ENCODE measurements around the gene TPSD1. TPM values are rescaled to one million over a fixed set of nuclear protein-coding genes. Genes with fewer than 3 reads are reported as not detected.

TPSD1 gene
- polyA plus RNA-seq, 1 of the 3 experiments (the other 2 are of a cell fraction) = not detected

- H3K79me2 ChIP-seq (ENCODE audit: insufficient read depth) = no peaks in the 10 kb centered on the region
- no peaks in the 10 kb centered on the region for H3K9me2 ChIP-seq
- H3K4me2 ChIP-seq = no peak overlapping the region
- POLR2A ChIA-PET = no interaction called here
- no peak overlapping the region for H3K27ac ChIP-seq (ENCODE audit: low read depth in 2 of 2, low read length in 1 of 2)
- H3K9ac ChIP-seq = no peak overlapping the region
- no peak overlapping the region for H3K4me3 ChIP-seq (ENCODE audit: low read depth in 2 of 2, low read length in 1 of 2)
- CTCF ChIA-PET = no interaction called here
- no peaks in the 10 kb centered on the region for H3K9me3 ChIP-seq
- no peaks in the 10 kb centered on the region for H3K36me3 ChIP-seq (replicated peaks in 1 of 2; ENCODE audit: control insufficient read depth in 1 of 2, insufficient read depth in 2 of 2, low read length in 1 of 2)
- 8% methylated on average over 2 of the region's 12 CpGs for WGBS (ENCODE audit: low lambda C conversion rate)
- no peak overlapping the region for H2AFZ ChIP-seq (ENCODE audit: low read depth)
- peaks cover 57% of the 10 kb centered on the region for H3K27me3 ChIP-seq (ENCODE audit: insufficient read depth)
- H3K4me1 ChIP-seq (ENCODE audit: control insufficient read depth in 1 of 2, insufficient read depth in 2 of 2, low read depth in 1 of 2, low read length in 1 of 2) = peaks cover 0 to 2% of the 10 kb centered on the region in 2 experiments; a peak in 1 of 4 replicates
- TF ChIP-seq FOSL2 (IDR thresholded peaks at IDR 0.05; ENCODE audit: borderline replicate concordance, low read depth) = no peak
- TF ChIP-seq TEAD4 (IDR thresholded peaks at IDR 0.05; ENCODE audit: borderline replicate concordance, insufficient read depth) = no peak
- no peak for TF ChIP-seq MEF2A (IDR thresholded peaks at IDR 0.05; ENCODE audit: borderline replicate concordance, low read depth)
- TF ChIP-seq REST (IDR thresholded peaks at IDR 0.05; ENCODE audit: low read depth, low read length) = no peak
- TF ChIP-seq, protein P1, sequence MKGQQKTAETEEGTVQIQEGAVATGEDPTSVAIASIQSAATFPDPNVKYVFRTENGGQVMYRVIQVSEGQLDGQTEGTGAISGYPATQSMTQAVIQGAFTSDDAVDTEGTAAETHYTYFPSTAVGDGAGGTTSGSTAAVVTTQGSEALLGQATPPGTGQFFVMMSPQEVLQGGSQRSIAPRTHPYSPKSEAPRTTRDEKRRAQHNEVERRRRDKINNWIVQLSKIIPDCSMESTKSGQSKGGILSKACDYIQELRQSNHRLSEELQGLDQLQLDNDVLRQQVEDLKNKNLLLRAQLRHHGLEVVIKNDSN (IDR thresholded peaks at IDR 0.05; ENCODE audit: borderline replicate concordance, low read depth) = no peak
- TF ChIP-seq ELF1 (IDR thresholded peaks at IDR 0.05) = no peak
- H4K20me1 ChIP-seq (ENCODE audit: insufficient read depth) = no peaks in the 10 kb centered on the region
- DNase-seq = no peak
- no peaks in the 10 kb centered on the region for H3F3A ChIP-seq (replicated peaks; ENCODE audit: insufficient read depth)
Observed at GRCh38 chr16:1258225-1258600, 2.3 kb downstream of the TPSD1 start.

- no peaks in the 10 kb centered on the region for H3F3A ChIP-seq (replicated peaks; ENCODE audit: insufficient read depth)
- H3K9me2 ChIP-seq = no peaks in the 10 kb centered on the region
- ChIA-PET POLR2A (no interaction called here), CTCF (interaction anchor here (1.1 kb wide), 1 partner anchor 21 kb away, joined by 3 read pairs; no protein-coding TSS in a partner anchor)
- no peak overlapping the region for H2AFZ ChIP-seq (ENCODE audit: low read depth)
- H4K20me1 ChIP-seq (ENCODE audit: insufficient read depth) = no peaks in the 10 kb centered on the region
- peak; percentile 44 for DNase-seq
- peaks cover 0 to 2% of the 10 kb centered on the region in 2 experiments; a peak in 1 of 4 replicates for H3K4me1 ChIP-seq (ENCODE audit: control insufficient read depth in 1 of 2, insufficient read depth in 2 of 2, low read depth in 1 of 2, low read length in 1 of 2)
- H3K27me3 ChIP-seq (ENCODE audit: insufficient read depth) = peaks cover 57% of the 10 kb centered on the region
- no peak overlapping the region for H3K4me3 ChIP-seq (ENCODE audit: low read depth in 2 of 2, low read length in 1 of 2)
- no peaks in the 10 kb centered on the region for H3K9me3 ChIP-seq
- H3K9ac ChIP-seq = no peak overlapping the region
- no peaks in the 10 kb centered on the region for H3K79me2 ChIP-seq (ENCODE audit: insufficient read depth)
- no peaks in the 10 kb centered on the region for H3K36me3 ChIP-seq (replicated peaks in 1 of 2; ENCODE audit: control insufficient read depth in 1 of 2, insufficient read depth in 2 of 2, low read length in 1 of 2)
- WGBS (ENCODE audit: low lambda C conversion rate) = 1% methylated on average over 12 of the region's 42 CpGs
- H3K27ac ChIP-seq (ENCODE audit: low read depth in 2 of 2, low read length in 1 of 2) = no peak overlapping the region
- no peak overlapping the region for H3K4me2 ChIP-seq
- TF ChIP-seq CHD2 (IDR thresholded peaks at IDR 0.05; ENCODE audit: low read length, partially characterized antibody) = no peak
- no peak for TF ChIP-seq FOSL2 (IDR thresholded peaks at IDR 0.05; ENCODE audit: borderline replicate concordance, low read depth)
- TF ChIP-seq, protein P2, sequence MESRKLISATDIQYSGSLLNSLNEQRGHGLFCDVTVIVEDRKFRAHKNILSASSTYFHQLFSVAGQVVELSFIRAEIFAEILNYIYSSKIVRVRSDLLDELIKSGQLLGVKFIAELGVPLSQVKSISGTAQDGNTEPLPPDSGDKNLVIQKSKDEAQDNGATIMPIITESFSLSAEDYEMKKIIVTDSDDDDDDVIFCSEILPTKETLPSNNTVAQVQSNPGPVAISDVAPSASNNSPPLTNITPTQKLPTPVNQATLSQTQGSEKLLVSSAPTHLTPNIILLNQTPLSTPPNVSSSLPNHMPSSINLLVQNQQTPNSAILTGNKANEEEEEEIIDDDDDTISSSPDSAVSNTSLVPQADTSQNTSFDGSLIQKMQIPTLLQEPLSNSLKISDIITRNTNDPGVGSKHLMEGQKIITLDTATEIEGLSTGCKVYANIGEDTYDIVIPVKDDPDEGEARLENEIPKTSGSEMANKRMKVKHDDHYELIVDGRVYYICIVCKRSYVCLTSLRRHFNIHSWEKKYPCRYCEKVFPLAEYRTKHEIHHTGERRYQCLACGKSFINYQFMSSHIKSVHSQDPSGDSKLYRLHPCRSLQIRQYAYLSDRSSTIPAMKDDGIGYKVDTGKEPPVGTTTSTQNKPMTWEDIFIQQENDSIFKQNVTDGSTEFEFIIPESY (IDR thresholded peaks at IDR 0.05; ENCODE audit: borderline replicate concordance, low read depth) = no peak
- no peak for TF ChIP-seq TAF1 (IDR thresholded peaks at IDR 0.05; ENCODE audit: borderline replicate concordance, low read depth, low read length)
- TF ChIP-seq FOXJ3 (CRISPR knock-in tag; IDR thresholded peaks at IDR 0.05) = no peak
- TF ChIP-seq MAX (IDR thresholded peaks at IDR 0.05; ENCODE audit: low read depth) = no peak
- TF ChIP-seq CTCF (IDR thresholded peaks at IDR 0.05) = no peak
- TF ChIP-seq YY1 (IDR thresholded peaks at IDR 0.05; ENCODE audit: low read depth) = no peak
- TF ChIP-seq IRF3 (IDR thresholded peaks at IDR 0.05; ENCODE audit: low read depth, low read length) = no peak
- no peak for TF ChIP-seq TEAD4 (IDR thresholded peaks at IDR 0.05; ENCODE audit: borderline replicate concordance, insufficient read depth)
- TF ChIP-seq JUND (IDR thresholded peaks at IDR 0.05) = no peak
- no peak for TF ChIP-seq EP300 (IDR thresholded peaks at IDR 0.05; ENCODE audit: borderline replicate concordance in 1 of 2, low read depth in 1 of 2, low read length in 1 of 2)
Observed at GRCh38 chr16:1258906-1259759, 3.3 kb downstream of the TPSD1 start.
